ENCODE measurements around the gene TAS2R41. TPM values are rescaled to one million over a fixed set of nuclear protein-coding genes. Genes with fewer than 3 reads are reported as not detected.

TAS2R41 gene
- total RNA-seq, 1 experiment from 2014 or later = not detected

GRCh38 chr7:143493751-143494150 lies 16.1 kb downstream of the TAS2R41 start:
- H4K91ac ChIP-seq (ENCODE audit: insufficient read length, low read depth, low read length) = no peak overlapping the region
- H2BK12ac ChIP-seq (ENCODE audit: insufficient read length, low read depth, low read length) = no peak overlapping the region
- H3K14ac ChIP-seq (ENCODE audit: insufficient read depth, low read length) = no peak overlapping the region
- no peak overlapping the region; a peak in 1 of 7 replicates for H3K27ac Mint-ChIP-seq
- no peak overlapping the region for H2AFZ ChIP-seq (ENCODE audit: low read length)
- H3K4me3 Mint-ChIP-seq = no peak overlapping the region
- H3T11ph ChIP-seq (ENCODE audit: low read length) = no peak overlapping the region
- H3K18ac ChIP-seq (ENCODE audit: insufficient read length, low read depth, low read length) = no peak overlapping the region
- no peaks in the 10 kb centered on the region for H3K27me3 Mint-ChIP-seq (ENCODE audit: low read depth)
- no peaks in the 10 kb centered on the region; a peak in 1 of 5 replicates for H3K9me3 Mint-ChIP-seq
- H2BK120ac ChIP-seq (ENCODE audit: low read depth, low read length, poor library complexity, severe bottlenecking) = no peak overlapping the region
- H3K4me2 ChIP-seq (ENCODE audit: insufficient read depth, insufficient read length, low read length) = no peak overlapping the region
- H4K20me1 ChIP-seq (ENCODE audit: control insufficient read depth, insufficient read depth, insufficient read length) = no peaks in the 10 kb centered on the region
- no peaks in the 10 kb centered on the region for H3K36me3 Mint-ChIP-seq (ENCODE audit: insufficient read depth in 1 of 3, low read depth in 3 of 3)
- H4K5ac ChIP-seq (ENCODE audit: insufficient read length, low read depth, low read length) = no peak overlapping the region
- no CpG with 5 or more reads among the region's 1 CpG for WGBS (ENCODE audit: extremely low coverage, insufficient read length, low lambda C conversion rate)
- H3K4ac ChIP-seq (ENCODE audit: low read depth, low read length) = no peak overlapping the region
- TF ChIP-seq, protein P1, sequence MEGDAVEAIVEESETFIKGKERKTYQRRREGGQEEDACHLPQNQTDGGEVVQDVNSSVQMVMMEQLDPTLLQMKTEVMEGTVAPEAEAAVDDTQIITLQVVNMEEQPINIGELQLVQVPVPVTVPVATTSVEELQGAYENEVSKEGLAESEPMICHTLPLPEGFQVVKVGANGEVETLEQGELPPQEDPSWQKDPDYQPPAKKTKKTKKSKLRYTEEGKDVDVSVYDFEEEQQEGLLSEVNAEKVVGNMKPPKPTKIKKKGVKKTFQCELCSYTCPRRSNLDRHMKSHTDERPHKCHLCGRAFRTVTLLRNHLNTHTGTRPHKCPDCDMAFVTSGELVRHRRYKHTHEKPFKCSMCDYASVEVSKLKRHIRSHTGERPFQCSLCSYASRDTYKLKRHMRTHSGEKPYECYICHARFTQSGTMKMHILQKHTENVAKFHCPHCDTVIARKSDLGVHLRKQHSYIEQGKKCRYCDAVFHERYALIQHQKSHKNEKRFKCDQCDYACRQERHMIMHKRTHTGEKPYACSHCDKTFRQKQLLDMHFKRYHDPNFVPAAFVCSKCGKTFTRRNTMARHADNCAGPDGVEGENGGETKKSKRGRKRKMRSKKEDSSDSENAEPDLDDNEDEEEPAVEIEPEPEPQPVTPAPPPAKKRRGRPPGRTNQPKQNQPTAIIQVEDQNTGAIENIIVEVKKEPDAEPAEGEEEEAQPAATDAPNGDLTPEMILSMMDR (conservative IDR thresholded peaks at IDR 0.05) = no peak
- no peak overlapping the region for H3K56ac ChIP-seq (ENCODE audit: insufficient read length, low read depth, low read length)
- no peaks in the 10 kb centered on the region for H3K9me3 ChIP-seq (ENCODE audit: control insufficient read depth, low read depth, low read length)
- no peak overlapping the region for H4K8ac ChIP-seq (replicated peaks; ENCODE audit: insufficient read length, low read depth, low read length)
- no peak overlapping the region for H2BK5ac ChIP-seq (ENCODE audit: insufficient read length, low read length)
- no peak overlapping the region for H3K27ac ChIP-seq (ENCODE audit: insufficient read length, low read depth, low read length)
- no peaks in the 10 kb centered on the region for H3K79me1 ChIP-seq (ENCODE audit: insufficient read depth, low read depth, low read length, poor library complexity, severe bottlenecking)
- no peaks in the 10 kb centered on the region; the same call in 1 of the 2 replicates for H3K4me1 ChIP-seq (ENCODE audit: insufficient read depth, low read length)
- no peak overlapping the region for H2AK5ac ChIP-seq (ENCODE audit: insufficient read length, low read length)
- H3K79me2 ChIP-seq (ENCODE audit: insufficient read depth, low read length) = no peaks in the 10 kb centered on the region
- no peaks in the 10 kb centered on the region for H3K27me3 ChIP-seq (ENCODE audit: insufficient read depth, low read length)
- no peak overlapping the region for H3K9ac ChIP-seq (ENCODE audit: extremely low read depth, insufficient read length, low read length)
- no peak overlapping the region for H2BK20ac ChIP-seq (ENCODE audit: low read depth, low read length, poor library complexity, severe bottlenecking)
- H2BK15ac ChIP-seq (ENCODE audit: low read depth, low read length) = no peak overlapping the region
- H3K4me1 Mint-ChIP-seq = peaks cover 0 to 3% of the 10 kb centered on the region in 2 experiments; a peak in 1 of 4 replicates
- no peaks in the 10 kb centered on the region for H3K23me2 ChIP-seq (ENCODE audit: insufficient read length, low read depth, low read length, poor library complexity, severe bottlenecking)
- DNase-seq = no peak
- no peak overlapping the region for H3K23ac ChIP-seq (ENCODE audit: insufficient read length, low read depth, low read length)
